Hindlimb muscle (tissue), 1 donor: ENCODE data around the gene PPP1R9B. TPM values are rescaled to one million over a fixed set of nuclear protein-coding genes. Genes with fewer than 3 reads are reported as not detected.

Source experiments
- DNase-seq: peaks from one replicate; pipeline ENCODE4 v3.0.0-alpha.2; 2013
- polyA plus RNA-seq: library from polyadenylated mRNA; unstranded; fragments of 120-200 nt; gene quantifications from one replicate; pipeline ENCODE4 v1.2.1, GENCODE V29; 2013; ENCODE audit not compliant: insufficient read length

The PPP1R9B gene
- polyA plus RNA-seq, 1 donor, result 41.1 TPM

DNA sequence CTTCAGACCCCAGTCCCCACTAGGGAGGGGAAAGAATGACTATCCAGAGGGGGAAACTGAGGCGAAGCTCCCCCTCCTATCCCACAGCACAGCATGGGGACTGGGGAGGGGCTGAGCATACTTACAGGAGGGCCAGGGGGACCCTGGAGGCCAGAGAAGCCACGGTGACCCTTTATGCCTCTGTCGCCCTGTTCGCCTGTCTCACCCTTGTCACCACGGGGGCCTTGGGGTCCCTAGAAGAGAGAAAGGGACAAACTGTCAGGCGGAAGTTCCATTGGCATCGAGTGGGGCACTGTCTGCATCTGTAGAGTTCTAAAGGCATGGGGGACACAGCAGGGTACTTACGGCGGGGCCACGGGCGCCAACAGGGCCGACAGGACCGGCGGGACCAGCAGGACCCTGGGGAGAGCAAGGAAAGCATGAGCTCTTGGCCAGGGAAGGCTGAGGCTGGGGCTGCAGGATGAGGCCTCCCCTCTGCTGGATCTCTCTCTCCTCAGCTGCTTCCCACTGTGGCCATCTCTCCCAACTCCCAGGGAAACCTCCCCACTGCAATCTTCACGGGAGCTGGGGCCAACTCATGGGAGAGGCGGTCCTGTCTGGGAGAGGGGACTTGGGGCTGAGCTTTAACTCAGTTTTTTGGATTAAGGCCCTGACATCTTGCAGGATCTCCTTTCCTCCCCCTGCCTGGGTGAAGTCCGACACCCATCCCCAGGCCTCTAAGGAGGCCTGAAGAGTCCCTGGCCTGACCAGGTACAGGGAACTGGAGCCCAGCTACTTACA lies 37.5 kb upstream of the PPP1R9B start:
- DNase-seq, result peak; percentile 76

GRCh38 chr17:50187394-50187725 lies 36.9 kb upstream of the PPP1R9B start:
- DNase-seq, result no peak

GRCh38 chr17:50186661-50187393 lies 36.4 kb upstream of the PPP1R9B start:
- DNase-seq, result peak; percentile 86

GRCh38 chr17:50185631-50186471 lies 35.4 kb upstream of the PPP1R9B start:
- DNase-seq, result no peak

- no peak for DNase-seq
These were observed 34.3 kb upstream of the PPP1R9B start for GRCh38 chr17:50184611-50185398.

DNA sequence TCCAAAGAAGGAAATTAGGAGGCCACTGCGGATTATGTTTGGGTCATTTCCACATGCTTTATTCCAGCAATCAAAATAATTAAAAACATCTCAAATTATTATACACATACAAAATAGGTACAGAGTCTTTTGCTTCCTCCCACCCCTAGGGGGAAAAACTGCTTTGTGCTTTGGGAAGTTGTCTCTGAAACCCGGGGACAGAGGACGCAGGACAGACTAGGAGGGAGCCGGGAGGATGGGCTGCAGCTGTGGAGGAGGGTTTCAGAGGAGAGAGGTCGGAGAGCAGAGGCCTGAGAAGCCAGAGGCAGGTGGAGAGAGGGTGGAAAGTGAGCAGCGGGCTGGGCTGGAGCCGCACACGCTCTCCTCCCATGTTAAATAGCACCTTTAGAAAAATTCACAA lies 33.6 kb upstream of the PPP1R9B start:
- no peak for DNase-seq

GRCh38 chr17:50183421-50183994 lies 33.0 kb upstream of the PPP1R9B start:
- no peak for DNase-seq

DNA sequence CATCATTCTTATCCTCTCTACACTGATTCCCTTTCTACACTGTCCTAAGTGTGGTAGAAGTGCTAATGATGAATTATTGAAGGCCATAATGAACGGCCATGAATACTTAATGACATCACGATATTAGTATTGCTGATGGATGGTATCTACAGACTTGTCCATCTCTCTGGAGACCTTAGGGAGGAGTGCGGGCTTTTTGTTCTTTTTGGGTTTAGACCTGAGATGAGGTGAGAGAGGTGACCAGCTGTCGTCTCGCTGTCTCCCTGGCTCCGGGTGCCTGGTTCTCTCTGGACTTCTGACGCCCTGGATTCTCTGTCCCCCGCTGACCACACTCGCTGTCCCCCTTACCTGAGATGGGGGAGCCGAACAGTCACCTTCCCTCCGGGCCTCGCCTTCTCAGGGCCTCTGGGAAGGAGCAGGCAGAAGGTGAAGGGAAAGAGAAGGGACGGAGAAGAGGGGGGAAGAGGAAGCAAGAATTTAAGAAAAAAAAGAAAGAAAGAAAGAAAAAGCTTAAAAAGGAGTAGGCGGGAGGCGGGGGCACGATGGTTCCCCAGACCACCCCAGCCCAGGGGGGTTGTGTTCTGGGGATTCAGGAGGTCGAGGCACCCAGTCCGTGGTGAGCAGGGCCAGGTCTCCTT lies 32.4 kb upstream of the PPP1R9B start:
- DNase-seq, result no peak

DNA sequence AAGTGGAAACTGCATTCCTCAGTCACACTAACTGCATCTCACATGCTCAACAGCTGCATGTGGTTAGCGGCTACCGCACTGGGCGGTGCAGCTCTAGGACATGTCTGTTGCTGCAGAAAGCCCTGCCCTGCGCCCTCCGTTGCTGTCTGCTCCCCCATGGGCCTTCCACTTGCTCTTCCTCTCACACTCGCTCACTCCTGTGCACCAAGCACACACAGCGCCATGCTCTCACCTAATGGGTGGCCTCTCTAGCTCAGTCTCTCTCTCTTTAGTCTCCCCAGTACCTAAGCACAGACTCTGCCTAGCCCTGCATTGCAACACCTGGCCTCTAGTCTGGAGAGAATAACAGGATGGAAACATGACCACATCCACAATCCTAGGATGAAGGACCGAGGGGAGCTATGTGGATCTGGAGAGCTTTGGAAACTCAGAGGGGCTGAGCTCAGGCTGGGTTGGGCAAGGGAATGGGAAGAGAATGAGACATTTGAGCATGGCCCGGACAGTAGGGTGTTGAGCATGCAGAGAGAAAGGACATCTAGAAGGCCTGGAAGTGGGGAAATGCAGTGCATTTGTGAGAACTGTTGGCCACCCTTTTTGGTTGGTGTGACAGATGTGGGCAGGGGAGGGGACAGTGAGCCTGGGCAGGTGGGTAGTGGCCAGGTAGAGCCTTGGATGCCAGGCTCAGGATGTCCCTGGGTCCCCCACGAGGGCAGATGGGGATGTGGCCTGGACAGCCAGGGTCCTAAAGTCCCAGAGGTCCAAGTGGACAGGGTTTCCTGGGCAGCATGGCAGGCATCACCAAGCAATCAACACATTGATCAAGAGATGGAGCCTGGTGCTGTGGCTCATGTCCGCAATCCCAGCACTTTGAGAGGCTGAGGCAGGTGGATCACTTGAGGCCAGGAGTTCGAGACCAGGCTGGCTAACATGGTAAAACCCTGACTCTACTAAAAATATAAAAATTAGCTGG lies 31.4 kb upstream of the PPP1R9B start:
- no peak for DNase-seq

- DNase-seq, result no peak
These were observed 30.7 kb upstream of the PPP1R9B start for GRCh38 chr17:50181144-50181543.

GRCh38 chr17:50180620-50181019 lies 30.1 kb upstream of the PPP1R9B start:
- no peak for DNase-seq

DNA sequence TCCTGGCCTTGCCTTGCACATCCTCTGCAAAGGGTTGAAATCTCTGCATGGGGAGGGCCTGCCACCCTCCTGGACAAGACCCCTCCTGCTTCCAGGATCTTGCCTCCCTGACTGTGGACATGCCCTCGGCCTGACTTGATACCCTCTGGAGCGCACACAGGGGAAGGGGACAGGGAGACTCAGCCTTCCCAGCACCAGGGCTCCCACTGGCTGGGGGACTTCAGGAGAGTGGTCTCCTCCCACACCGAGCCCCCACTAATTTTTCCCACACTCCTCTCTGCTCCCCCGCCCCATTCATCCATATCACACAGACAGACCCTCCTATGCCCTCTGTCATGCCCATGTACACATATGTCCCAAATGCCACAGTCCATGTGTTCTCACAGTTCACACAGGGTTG lies 29.6 kb upstream of the PPP1R9B start:
- no peak for DNase-seq

DNA sequence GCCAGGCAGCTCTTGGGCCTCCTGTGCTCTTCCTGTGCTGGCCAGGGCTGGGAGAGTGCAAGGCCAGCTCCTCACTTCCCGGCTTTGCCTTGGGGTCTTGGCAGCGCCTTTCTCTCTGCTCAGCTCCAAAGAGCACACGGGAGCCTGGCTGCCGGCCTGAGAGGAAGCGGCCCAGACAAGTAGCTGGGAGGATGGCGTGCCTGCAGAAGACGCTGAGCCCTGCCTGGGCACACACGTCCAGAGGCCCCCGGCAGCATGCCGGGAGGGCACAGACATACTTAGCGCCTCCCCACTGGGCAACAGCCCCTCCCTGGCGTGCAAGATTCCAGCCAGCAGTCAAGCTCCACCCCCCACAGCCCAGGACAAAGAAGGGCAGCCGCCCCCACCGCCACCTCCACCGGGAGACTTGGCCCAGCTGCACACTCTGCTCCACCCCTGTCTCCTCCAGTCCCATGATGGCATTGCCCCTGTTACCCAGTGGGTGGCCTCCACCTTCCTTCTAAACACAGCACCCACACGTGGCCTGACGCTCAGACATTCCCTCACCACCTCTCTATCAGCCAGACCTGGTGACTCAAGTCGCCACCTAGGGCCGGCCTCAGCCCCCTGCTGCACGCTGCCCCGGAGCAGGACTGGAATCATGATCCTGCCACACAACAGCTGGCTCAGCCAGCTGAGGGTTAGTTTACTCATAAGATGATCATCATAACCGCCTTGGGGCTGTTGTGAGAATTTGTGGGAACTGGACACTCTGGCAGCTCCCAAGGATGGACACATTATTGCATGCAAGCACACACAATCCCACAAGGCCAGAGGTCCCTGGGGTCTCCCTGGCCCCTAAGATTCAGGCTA lies 27.7 kb upstream of the PPP1R9B start:
- DNase-seq, result peak; percentile 81

GRCh38 chr17:50177476-50177875 lies 27.0 kb upstream of the PPP1R9B start:
- DNase-seq, result no peak

GRCh38 chr17:50176559-50177357 lies 26.3 kb upstream of the PPP1R9B start:
- no peak for DNase-seq

- DNase-seq, result no peak
These were observed 24.7 kb upstream of the PPP1R9B start for GRCh38 chr17:50175035-50175807.

GRCh38 chr17:50174444-50174843 lies 24.0 kb upstream of the PPP1R9B start:
- DNase-seq, result no peak
